ENCODE data around the gene NCCRP1. TPM values are rescaled to one million over a fixed set of nuclear protein-coding genes. Genes with fewer than 3 reads are reported as not detected.

NCCRP1 gene
- total and polyA plus RNA-seq, 10 donors = 0.12 to 1.7 (median 0.19) TPM; not detected in 5

DNA sequence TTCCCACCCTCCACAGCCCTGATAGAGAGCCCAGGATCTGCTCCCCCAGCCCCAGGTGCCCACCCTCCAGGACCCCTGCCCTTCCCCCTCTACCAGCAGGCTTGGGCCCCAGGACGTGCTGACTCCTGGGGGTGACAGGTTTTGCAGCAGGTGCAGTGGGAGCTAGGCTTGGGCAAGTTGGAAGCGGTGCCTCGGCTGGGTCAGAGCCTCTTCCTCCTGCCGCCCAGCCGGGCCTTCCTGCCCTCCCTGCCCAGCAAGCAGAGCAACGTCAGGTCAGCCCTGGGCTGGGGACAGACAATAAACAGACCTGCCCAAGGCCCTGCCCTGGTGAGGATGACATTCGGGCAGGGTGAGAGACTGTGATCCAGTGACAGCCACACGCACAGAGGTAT is 9.2 kb upstream of the NCCRP1 start:
- H3K27ac ChIP-seq = no peak overlapping the region
- 41 to 61% (median 53%) methylated on average over 7 to 8 of the region's 8 CpGs for WGBS, 5 donors
- TF ChIP-seq POLR2AphosphoS5 (IDR thresholded peaks at IDR 0.05) = no peak
- TF ChIP-seq, protein P1, sequence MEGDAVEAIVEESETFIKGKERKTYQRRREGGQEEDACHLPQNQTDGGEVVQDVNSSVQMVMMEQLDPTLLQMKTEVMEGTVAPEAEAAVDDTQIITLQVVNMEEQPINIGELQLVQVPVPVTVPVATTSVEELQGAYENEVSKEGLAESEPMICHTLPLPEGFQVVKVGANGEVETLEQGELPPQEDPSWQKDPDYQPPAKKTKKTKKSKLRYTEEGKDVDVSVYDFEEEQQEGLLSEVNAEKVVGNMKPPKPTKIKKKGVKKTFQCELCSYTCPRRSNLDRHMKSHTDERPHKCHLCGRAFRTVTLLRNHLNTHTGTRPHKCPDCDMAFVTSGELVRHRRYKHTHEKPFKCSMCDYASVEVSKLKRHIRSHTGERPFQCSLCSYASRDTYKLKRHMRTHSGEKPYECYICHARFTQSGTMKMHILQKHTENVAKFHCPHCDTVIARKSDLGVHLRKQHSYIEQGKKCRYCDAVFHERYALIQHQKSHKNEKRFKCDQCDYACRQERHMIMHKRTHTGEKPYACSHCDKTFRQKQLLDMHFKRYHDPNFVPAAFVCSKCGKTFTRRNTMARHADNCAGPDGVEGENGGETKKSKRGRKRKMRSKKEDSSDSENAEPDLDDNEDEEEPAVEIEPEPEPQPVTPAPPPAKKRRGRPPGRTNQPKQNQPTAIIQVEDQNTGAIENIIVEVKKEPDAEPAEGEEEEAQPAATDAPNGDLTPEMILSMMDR (IDR thresholded peaks at IDR 0.05 in 8 of 11, conservative IDR thresholded peaks at IDR 0.05 in 3 of 11) = peak in 5 of 11 experiments; percentile 10 to 54 (median 22)
- no peaks in the 10 kb centered on the region for H3K36me3 ChIP-seq
- intact Hi-C loops (cut with DNase I; ENCODE audit: low total_unique reads) = loop anchor here (10.0 kb wide), 1 partner anchor 63 kb away; the partner anchor contains the start of gene PAK4
- H3K27me3 ChIP-seq (replicated peaks in 1 of 7) = peaks cover 0 to 28% (median 0%) of the 10 kb centered on the region in 7 donors
- no peaks in the 10 kb centered on the region for H3K9me3 ChIP-seq
- H3K4me1 ChIP-seq = peaks cover 0 to 2% (median 0%) of the 10 kb centered on the region in 6 donors
- no peak for DNase-seq
- no peak overlapping the region for H3K4me3 ChIP-seq

DNA sequence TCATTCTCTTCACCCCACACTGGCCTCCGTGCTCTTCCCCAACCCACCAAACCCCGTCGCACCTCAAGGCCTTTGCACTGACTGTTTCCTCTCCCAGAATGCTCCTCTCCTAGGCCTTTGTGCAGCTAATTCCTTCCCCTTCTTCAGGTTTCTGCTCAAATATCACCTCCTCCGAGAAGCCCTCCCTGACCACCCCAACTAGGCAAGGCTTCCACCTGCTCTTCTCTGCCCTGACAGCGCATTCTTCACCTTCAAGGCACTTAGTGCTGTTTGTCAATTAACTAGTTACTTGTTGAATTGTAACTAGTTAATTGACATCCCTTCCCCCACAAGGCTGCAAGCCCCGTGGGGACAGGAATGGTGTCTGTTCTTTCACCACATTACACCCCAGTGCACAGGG is 7.8 kb upstream of the NCCRP1 start:
- intact Hi-C loops (cut with DNase I; ENCODE audit: low total_unique reads) = loop anchor here (10.0 kb wide), 1 partner anchor 64 kb away; the partner anchor contains the start of gene PAK4
- no peak for DNase-seq
- 63 to 78% (median 65%) methylated on average over 6 of the region's 6 CpGs for WGBS, 5 donors

DNA sequence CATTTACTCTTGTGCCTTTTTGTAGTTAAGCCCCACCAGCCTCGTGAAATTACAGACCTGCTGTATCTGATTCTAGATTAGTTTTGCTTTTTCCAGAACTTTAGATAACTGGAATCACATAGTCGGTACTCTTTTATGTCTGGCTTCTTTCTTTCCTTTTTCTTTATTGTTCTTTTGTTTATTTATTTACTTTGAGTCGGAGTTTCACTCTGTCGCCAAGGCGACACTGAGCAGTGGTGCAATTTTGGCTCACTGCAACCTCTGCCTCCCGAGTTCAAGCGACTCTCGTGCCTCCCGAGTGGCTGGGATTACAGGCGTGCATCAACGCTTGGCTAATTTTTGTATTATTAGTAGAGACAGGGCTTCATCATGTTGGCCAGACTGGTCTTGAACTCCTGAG is 6.0 kb upstream of the NCCRP1 start:
- intact Hi-C loops (cut with DNase I; ENCODE audit: low total_unique reads) = no loop called here

More for the DNA sequence above, 7.8 kb upstream of the NCCRP1 start:
- Histone ChIP-seq H3K4me3 (no peak overlapping the region), H3K36me3 (no peaks in the 10 kb centered on the region), H3K9me3 (no peaks in the 10 kb centered on the region), H3K4me1 (peaks cover 0 to 2% (median 0%) of the 10 kb centered on the region in 6 donors), H3K27me3 (replicated peaks in 1 of 7) (peaks cover 0 to 34% (median 0%) of the 10 kb centered on the region in 7 donors), H3K27ac (no peak overlapping the region)
- TF ChIP-seq POLR2A (IDR thresholded peaks at IDR 0.05) (no peak), POLR2AphosphoS5 (IDR thresholded peaks at IDR 0.05) (no peak)
- TF ChIP-seq, protein P1 (IDR thresholded peaks at IDR 0.05 in 8 of 11, conservative IDR thresholded peaks at IDR 0.05 in 3 of 11) = no peak

DNA sequence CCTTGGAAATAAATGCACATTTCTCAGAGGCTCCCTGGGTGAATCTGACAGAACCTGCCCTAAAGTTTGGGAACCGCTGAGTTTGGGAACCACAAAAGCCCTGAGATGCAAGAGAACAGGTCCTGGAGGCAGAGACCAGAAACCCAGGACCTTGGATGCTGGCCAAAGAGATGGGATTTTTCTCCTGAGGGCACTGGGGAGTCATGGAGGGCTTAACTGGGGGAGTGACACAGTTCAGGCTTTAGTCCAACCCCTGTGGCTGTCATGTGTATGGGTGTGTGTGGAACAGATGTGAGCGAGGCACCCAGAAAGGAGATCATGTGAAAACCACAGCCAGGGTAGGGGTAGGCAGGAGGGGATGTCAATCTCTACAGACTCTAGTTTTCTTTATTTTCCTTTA is 3.9 kb upstream of the NCCRP1 start:
- H3K9me3 ChIP-seq = no peaks in the 10 kb centered on the region
- peaks cover 4 to 28% (median 11%) of the 10 kb centered on the region in 6 donors for H3K4me1 ChIP-seq
- TF ChIP-seq, protein P1 (IDR thresholded peaks at IDR 0.05 in 8 of 11, conservative IDR thresholded peaks at IDR 0.05 in 3 of 11) = no peak
- no peak for TF ChIP-seq POLR2AphosphoS5 (IDR thresholded peaks at IDR 0.05)
- peaks cover 0 to 67% (median 32%) of the 10 kb centered on the region in 7 donors for H3K27me3 ChIP-seq (replicated peaks in 1 of 7)
- WGBS, 5 donors = 73 to 88% (median 85%) methylated on average over 2 of the region's 2 CpGs
- intact Hi-C loops (cut with DNase I; ENCODE audit: low total_unique reads) = no loop called here
- no peaks in the 10 kb centered on the region for H3K36me3 ChIP-seq
- H3K4me3 ChIP-seq = no peak overlapping the region
- DNase-seq = no peak
- no peak overlapping the region for H3K27ac ChIP-seq

More for the DNA sequence above, 6.0 kb upstream of the NCCRP1 start:
- TF ChIP-seq POLR2AphosphoS5 (IDR thresholded peaks at IDR 0.05) (no peak), POLR2A (IDR thresholded peaks at IDR 0.05) (no peak)
- TF ChIP-seq, protein P1 (IDR thresholded peaks at IDR 0.05 in 8 of 11, conservative IDR thresholded peaks at IDR 0.05 in 3 of 11) = no peak
- H3K36me3 ChIP-seq = no peaks in the 10 kb centered on the region
- WGBS, 5 donors = 66 to 74% (median 71%) methylated on average over 11 of the region's 11 CpGs
- H3K27ac ChIP-seq = no peak overlapping the region
- no peaks in the 10 kb centered on the region for H3K9me3 ChIP-seq
- H3K4me3 ChIP-seq = no peak overlapping the region
- DNase-seq = no peak
- peaks cover 0 to 52% (median 12%) of the 10 kb centered on the region in 7 donors for H3K27me3 ChIP-seq (replicated peaks in 1 of 7)
- peaks cover 0 to 10% (median under 1%) of the 10 kb centered on the region in 6 donors for H3K4me1 ChIP-seq
